Heart right ventricle (tissue), 16 donors: ENCODE measurements around the gene CACNA2D1. TPM values are rescaled to one million over a fixed set of nuclear protein-coding genes. Genes with fewer than 3 reads are reported as not detected.
A peak's percentile ranks its signal among the peaks of the same experiment; 100 is the strongest.

Experiments used
- ATAC-seq, 8 donors: fragments of 200-7000 bp; cut with Tn5 transposase; one replicate each; pipeline ENCODE4 v1.9.1; 2020; ENCODE audit warnings: mild to moderate bottlenecking in 8 of 8, moderate library complexity in 8 of 8, moderate number of reproducible peaks in 1 of 8
- DNase-seq, 2 donors: peaks; one replicate each; pipeline ENCODE4 v3.0.0-alpha.2; 2020
- H3K27ac ChIP-seq, 10 donors: fragments of 200-600 bp; sonication (generic) in 2 of 10; one replicate each; pipeline versions ENCODE4 v1.5.0 to v1.8.0; 2020 to 2022; ENCODE audit warnings: mild to moderate bottlenecking in 3 of 10
- H3K27me3 ChIP-seq, 7 donors: fragments of 200-600 bp; one replicate each; pipeline ENCODE4 v1.8.0; 2021 to 2022; ENCODE audit warnings: mild to moderate bottlenecking in 2 of 7
- H3K36me3 ChIP-seq, 9 donors: fragments of 200-600 bp; sonication (generic) in 1 of 9; one replicate each; pipeline versions ENCODE4 v1.5.0 to v1.8.0; 2020 to 2022; ENCODE audit warnings: mild to moderate bottlenecking in 2 of 9
- H3K4me1 ChIP-seq, 9 donors: fragments of 200-600 bp; sonication (generic) in 1 of 9; one replicate each; pipeline versions ENCODE4 v1.5.0 to v1.8.0; 2020 to 2022; ENCODE audit warnings: mild to moderate bottlenecking in 4 of 9
- H3K4me3 ChIP-seq, 10 donors: fragments of 200-600 bp; sonication (generic) in 2 of 10; one replicate each; pipeline versions ENCODE4 v1.5.0 to v1.8.0; 2020 to 2022; ENCODE audit warnings: mild to moderate bottlenecking in 7 of 10, moderate library complexity in 2 of 10
- H3K9me3 ChIP-seq, 11 donors: fragments of 200-600 bp in 10 of 11; sonication (generic) in 2 of 11; one replicate each; pipeline versions ENCODE4 v1.5.0 to v1.8.0; 2013 to 2022; ENCODE audit warnings: mild to moderate bottlenecking in 2 of 11, control low read depth in 1 of 11, moderate library complexity in 1 of 11
- CTCF ChIP-seq, 9 donors: fragments of 200-600 bp; sonication (generic) in 2 of 9; IDR thresholded peaks; one replicate each; pipeline versions ENCODE4 v1.5.0 to v1.8.0; 2021 to 2022; ENCODE audit warnings: antibody characterized with exemption in 9 of 9, mild to moderate bottlenecking in 5 of 9, moderate library complexity in 1 of 9
- WGBS, 2 donors: extraction: QIAGEN DNeasy Blood & Tissue Kit; methylation state at CpG; one replicate each; pipeline ENCODE4 v1.1.7; 2013; ENCODE audit warnings: inconsistent platforms in 1 of 2; 5-methylcytosine and 5-hydroxymethylcytosine counted together
- intact Hi-C, 10 donors: fragments of 100-400 bp; cut with DNase I; formaldehyde crosslinking; loops; one replicate each; pipeline versions ENCODE4 v1.11.1 to v1.14.2; 2022
- polyA plus RNA-seq, 2 donors: library from polyadenylated mRNA; stranded (reverse); fragments of 200-250 nt; gene quantifications; one replicate each; pipeline ENCODE4 v1.2.3, GENCODE V29; 2013
- total RNA-seq, 10 donors: library from RNA; stranded (reverse); fragmentation: NEBNext Ultra II Directional in 3 of 10; extraction: Animal tissue kit (Norgen Biotek cat#: 25700) in 3 of 10; gene quantifications; one replicate each; pipeline versions ENCODE4 v1.2.1 to v1.2.4, GENCODE V29; 2021 to 2023
- donor health status: Arrhythmogenic right ventricular cardiomyopathy.
- donor health status: ischemic (EF 13 %, LVEDD 7.1; RV severe dilation, severe dysfunction).
- donor health status: healthy with polysubstance abuse.
- donor health status: DM: no; HTN: yes; CAD: no.
- donor health status: DM: no; HTN: no; CAD: no.
- donor health status: ischemic (EF 25% LVEDD 6.9; RV normal size, moderate dysfunction).
- donor health status: ischemic (EF 25% LVEDD 5.7; RV mildly dilated, moderate dysfunction).
- donor health status: healthy.
- donor health status: DM: yes; HTN: yes; CAD: no.
- donor health status: Ischemic cardiomyopathy.
- donor health status: ischemic (EF 35%, LVEDD 5.7; RV mildly dilated, moderate dysfunction).
- donor health status: nonischemic (EF 11% LVEDD 7.7; RV severe dilation, severe dysfunction).
- donor health status: DM: yes; HTN: yes; CAD: no.
- donor health status: PGD.
- donor health status: ischemic (EF 29% LVEDD 5.4; RV normal size, mild dysfunction).
- donor health status: nonischemic (EF 23%, LVEDD 6.1; RV moderate dilation, normal function).

The CACNA2D1 gene
- total and polyA plus RNA-seq, 12 donors: 7.0 to 131 (median 69.3) TPM

GRCh38 chr7:82241356-82241755 is 202.2 kb downstream of the CACNA2D1 start:
- H3K27ac ChIP-seq: no peak overlapping the region
- H3K36me3 ChIP-seq: no peaks in the 10 kb centered on the region
- H3K4me3 ChIP-seq: no peak overlapping the region
- no peaks in the 10 kb centered on the region for H3K27me3 ChIP-seq
- H3K4me1 ChIP-seq: peaks cover 0 to 6% (median 0%) of the 10 kb centered on the region in 9 donors
- no peaks in the 10 kb centered on the region for H3K9me3 ChIP-seq
- intact Hi-C loops: no loop called here
- no peak for TF ChIP-seq CTCF (IDR thresholded peaks at IDR 0.05)
- ATAC-seq (no peak), DNase-seq (no peak)

- no peak for DNase-seq
- Histone ChIP-seq H3K36me3 (no peaks in the 10 kb centered on the region), H3K27me3 (no peaks in the 10 kb centered on the region), H3K4me3 (no peak overlapping the region), H3K27ac (peak overlapping the region in 1 of 10 donors; percentile 2), H3K4me1 (peaks cover 0 to 28% (median 11%) of the 10 kb centered on the region in 9 donors), H3K9me3 (no peaks in the 10 kb centered on the region)
- ATAC-seq: peak in 2 of 8 donors; percentile 4 to 24
- no peak for TF ChIP-seq CTCF (IDR thresholded peaks at IDR 0.05)
- intact Hi-C loops: loop anchor here in 8 of 10 donors (2.0 to 10.0 kb wide), 9 partner anchors 119 to 339 kb away; partner anchors contain the start of gene CACNA2D1 (in 5 of the 8)
- 82 to 84% methylated on average over 2 of the region's 2 CpGs for WGBS, 2 donors
Measured at GRCh38 chr7:82235713-82236112, 207.9 kb downstream of the CACNA2D1 start.

DNA sequence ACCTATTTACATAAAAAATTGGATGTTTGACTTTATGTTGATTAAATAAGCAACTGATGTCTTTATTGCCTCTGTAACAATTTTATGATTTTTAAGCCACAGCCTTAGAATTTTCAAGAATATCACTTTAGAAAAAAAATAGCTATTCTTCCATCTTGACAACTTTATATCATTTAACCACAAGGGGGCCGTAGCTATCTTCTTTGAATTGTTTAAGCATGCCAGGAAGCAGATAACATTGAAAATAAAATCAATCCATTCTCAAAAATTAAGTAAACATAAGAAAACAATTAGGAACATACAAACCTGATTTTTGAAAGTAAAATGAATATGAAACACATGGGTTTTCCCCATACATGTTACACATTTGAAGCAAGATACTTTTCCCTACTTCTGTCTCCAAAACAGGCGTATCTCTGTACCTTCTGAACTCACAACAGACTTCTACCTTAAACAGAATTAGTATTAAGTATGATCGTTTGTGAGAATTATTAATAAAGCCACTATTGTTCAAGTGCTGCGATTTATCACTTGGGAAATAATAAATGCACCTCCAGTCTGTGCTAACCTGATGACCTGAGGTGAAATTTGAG is 209.0 kb downstream of the CACNA2D1 start:
- Histone ChIP-seq H3K36me3 (no peaks in the 10 kb centered on the region), H3K4me3 (no peak overlapping the region), H3K9me3 (no peaks in the 10 kb centered on the region), H3K27me3 (no peaks in the 10 kb centered on the region), H3K27ac (peak overlapping the region in 1 of 10 donors; percentile 28), H3K4me1 (peaks cover 0 to 30% (median 11%) of the 10 kb centered on the region in 9 donors)
- intact Hi-C loops: loop anchor here in 9 of 10 donors (2.0 to 10.0 kb wide), 10 partner anchors 120 to 340 kb away; partner anchors contain the start of gene CACNA2D1 (in 5 of the 9)
- 39 to 43% methylated on average over 4 of the region's 4 CpGs for WGBS, 2 donors
- DNase-seq: no peak
- TF ChIP-seq CTCF (IDR thresholded peaks at IDR 0.05): peak; percentile 46 to 74 (median 55)
- ATAC-seq: peak in 2 of 8 donors; percentile 24 to 38

- WGBS, 2 donors: 87 to 88% methylated on average over 3 of the region's 3 CpGs
- Histone ChIP-seq H3K4me3 (no peak overlapping the region), H3K27ac (no peak overlapping the region), H3K27me3 (no peaks in the 10 kb centered on the region), H3K4me1 (peaks cover 0 to 37% (median 11%) of the 10 kb centered on the region in 9 donors), H3K9me3 (peaks cover 0 to 10% (median 0%) of the 10 kb centered on the region in 11 donors), H3K36me3 (no peaks in the 10 kb centered on the region)
- no peak for TF ChIP-seq CTCF (IDR thresholded peaks at IDR 0.05)
- DNase-seq (no peak), ATAC-seq (no peak)
- intact Hi-C loops: loop anchor here in 8 of 10 donors (5.0 to 10.0 kb wide), 8 partner anchors 124 to 344 kb away; partner anchors contain the start of gene CACNA2D1 (in 4 of the 8)
Measured at GRCh38 chr7:82230811-82231581, 212.6 kb downstream of the CACNA2D1 start.
